Loucy (cell line): Measurements from ENCODE around the gene BST1.

Experiments
- CTCF ChIP-seq: fragments of 200-600 bp; sonication (generic); conservative IDR thresholded peaks from 2 replicates; pipeline ENCODE4 v1.5.1; 2014; ENCODE audit warnings: mild to moderate bottlenecking, antibody characterized with exemption, low read length
- EZH2phosphoT487 ChIP-seq: fragments of 200-600 bp; IDR thresholded peaks from 2 replicates; pipeline ENCODE4 v1.6.1; 2018; ENCODE audit warnings: antibody characterized with exemption, mild to moderate bottlenecking, moderate library complexity, borderline replicate concordance

DNA sequence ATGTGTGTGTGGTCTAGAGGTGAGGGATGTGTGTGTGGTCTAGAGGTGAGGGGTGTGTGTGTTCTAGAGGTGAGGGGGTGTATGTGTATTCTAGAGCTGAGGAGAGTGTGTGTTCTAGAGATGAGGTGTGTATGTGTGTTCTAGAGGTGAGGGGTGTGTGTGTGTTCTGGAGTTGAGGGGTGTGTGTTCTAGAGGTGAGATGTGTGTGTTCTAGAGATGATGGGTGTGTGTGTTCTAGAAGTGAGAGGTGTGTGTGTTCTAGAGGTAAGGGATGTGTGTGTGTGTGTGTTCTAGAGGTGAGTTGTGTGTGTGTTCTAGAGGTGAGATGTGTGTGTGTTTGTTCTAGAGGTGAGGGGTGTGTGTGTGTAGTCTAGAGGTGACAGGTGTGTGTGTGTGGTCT, 1.3 kb downstream of the BST1 start:
- no peak for TF ChIP-seq CTCF
- no peak for TF ChIP-seq EZH2phosphoT487
